Measurements from ENCODE around the gene KRTAP19-1. TPM values are rescaled to one million over a fixed set of nuclear protein-coding genes. Genes with fewer than 3 reads are reported as not detected.

KRTAP19-1 gene
- total and polyA plus RNA-seq, 8 donors = not detected

- intact Hi-C loops (cut with DNase I; ENCODE audit: low total_unique reads) = no loop called here
- no peaks in the 10 kb centered on the region for H3K9me3 ChIP-seq
- WGBS, 5 donors = 79 to 85% (median 82%) methylated on average over 6 of the region's 6 CpGs
- H3K27me3 ChIP-seq = no peaks in the 10 kb centered on the region
- no peaks in the 10 kb centered on the region for H3K4me1 ChIP-seq
- DNase-seq = no peak
- no peak within 1 kb of the TSS for H3K27ac ChIP-seq
- no peak within 1 kb of the TSS for H3K4me3 ChIP-seq
- no peaks in the 10 kb centered on the region for H3K36me3 ChIP-seq
- TF ChIP-seq CTCF (IDR thresholded peaks at IDR 0.05) (no peak), POLR2AphosphoS5 (IDR thresholded peaks at IDR 0.05) (no peak), EP300 (IDR thresholded peaks at IDR 0.05) (no peak), POLR2A (IDR thresholded peaks at IDR 0.05) (no peak)
Observed at GRCh38 chr21:30502041-30502440, 21.9 kb upstream of the KRTAP19-1 start, which contains the start of gene KRTAP19-5. Gene KRTAP19-5, minus strand, starts transcription at chr21:30502141. Its CDS starts 51 bp downstream, at chr21:30502090.

GRCh38 chr21:30497065-30497464 lies 16.9 kb upstream of the KRTAP19-1 start, which contains the start of gene KRTAP19-4:
Gene KRTAP19-4, minus strand, starts transcription at chr21:30497165. Its CDS starts 55 bp downstream, at chr21:30497110.
- Histone ChIP-seq H3K27me3 (no peaks in the 10 kb centered on the region), H3K36me3 (no peaks in the 10 kb centered on the region), H3K27ac (no peak within 1 kb of the TSS), H3K4me1 (no peaks in the 10 kb centered on the region), H3K9me3 (no peaks in the 10 kb centered on the region), H3K4me3 (no peak within 1 kb of the TSS)
- no peak for TF ChIP-seq CTCF (IDR thresholded peaks at IDR 0.05)
- no peak for TF ChIP-seq POLR2A (IDR thresholded peaks at IDR 0.05)
- no peak for TF ChIP-seq POLR2AphosphoS5 (IDR thresholded peaks at IDR 0.05)
- no peak for TF ChIP-seq EP300 (IDR thresholded peaks at IDR 0.05)
- intact Hi-C loops (cut with DNase I; ENCODE audit: low total_unique reads) = no loop called here
- no peak for DNase-seq
- WGBS, 5 donors = 62 to 80% (median 69%) methylated on average over 4 of the region's 4 CpGs

- no peaks in the 10 kb centered on the region for H3K27me3 ChIP-seq
- 80 to 92% (median 83%) methylated on average over 2 of the region's 2 CpGs for whole genome bisulfite sequencing, 5 donors
- intact Hi-C loops (cut with DNase I; ENCODE audit: low total_unique reads) = no loop called here
- no peak within 1 kb of the TSS for H3K27ac ChIP-seq
- H3K4me3 ChIP-seq = no peak within 1 kb of the TSS
- TF ChIP-seq POLR2AphosphoS5 (IDR thresholded peaks at IDR 0.05) = no peak
- no peak for TF ChIP-seq POLR2A (IDR thresholded peaks at IDR 0.05)
- TF ChIP-seq CTCF (IDR thresholded peaks at IDR 0.05) = no peak
- no peak for TF ChIP-seq EP300 (IDR thresholded peaks at IDR 0.05)
- no peak for DNase-seq
- no peaks in the 10 kb centered on the region for H3K36me3 ChIP-seq
- no peaks in the 10 kb centered on the region for H3K4me1 ChIP-seq
- H3K9me3 ChIP-seq = peaks cover 0 to 17% (median 10%) of the 10 kb centered on the region in 4 donors
Observed at GRCh38 chr21:30491963-30492428, 11.8 kb upstream of the KRTAP19-1 start, which contains the start of gene KRTAP19-3. Gene KRTAP19-3, minus strand, starts transcription at chr21:30492013. Its CDS starts 56 bp downstream, at chr21:30491957.

- TF ChIP-seq EP300 (IDR thresholded peaks at IDR 0.05) (no peak), POLR2A (IDR thresholded peaks at IDR 0.05) (no peak), CTCF (IDR thresholded peaks at IDR 0.05) (no peak), POLR2AphosphoS5 (IDR thresholded peaks at IDR 0.05) (no peak)
- Histone ChIP-seq H3K27ac (no peak within 1 kb of the TSS), H3K9me3 (peaks cover 0 to 35% (median 22%) of the 10 kb centered on the region in 4 donors), H3K27me3 (no peaks in the 10 kb centered on the region), H3K4me3 (no peak within 1 kb of the TSS), H3K36me3 (no peaks in the 10 kb centered on the region), H3K4me1 (no peaks in the 10 kb centered on the region)
- no peak for DNase-seq
- 86 to 96% (median 87%) methylated on average over 2 of the region's 2 CpGs for WGBS, 5 donors
- intact Hi-C loops (cut with DNase I; ENCODE audit: low total_unique reads) = no loop called here
Observed at GRCh38 chr21:30487336-30487735, 7.2 kb upstream of the KRTAP19-1 start, which contains the start of gene KRTAP19-2. Gene KRTAP19-2, minus strand, starts transcription at chr21:30487436. Its CDS starts 88 bp downstream, at chr21:30487348.

All from stomach (tissue), 9 donors.